GM06990 (cell line): ENCODE results near the gene MAP3K13.
A peak's percentile ranks its signal among the peaks of the same experiment; 100 is the strongest.

ENCODE experiments used
- DNase-seq: peaks from one replicate; pipeline ENCODE4 v3.0.0-alpha.2; 2011; ENCODE audit not compliant: insufficient read length; ENCODE audit errors: extremely low read depth
- H3K27me3 ChIP-seq: replicated peaks from 2 replicates; pipeline ENCODE4 v1.6.0; 2011; ENCODE audit warnings: low read length; ENCODE audit not compliant: control insufficient read depth, insufficient read depth
- H3K36me3 ChIP-seq: 2 replicates; pipeline ENCODE4 v1.5.1; 2011; ENCODE audit warnings: low read length; ENCODE audit not compliant: control insufficient read depth, insufficient read depth
- H3K4me3 ChIP-seq: replicated peaks from 2 replicates; pipeline ENCODE4 v1.5.1; 2011; ENCODE audit warnings: low read depth, mild to moderate bottlenecking, control low read depth, low read length
- CTCF ChIP-seq: IDR thresholded peaks from 2 replicates; pipeline ENCODE4 v1.5.1; 2011; ENCODE audit warnings: low read length, control low read depth, mild to moderate bottlenecking, inconsistent platforms; ENCODE audit not compliant: insufficient read depth, poor library complexity, severe bottlenecking

MAP3K13 gene

GRCh38 chr3:185362850-185363661 is at the start of gene MAP3K13:
MAP3K13 (plus strand) TSS chr3:185363136; CDS start chr3:185428582, 65,446 bp downstream.
- TF ChIP-seq CTCF: no peak
- DNase-seq: peak; percentile 52
- Histone ChIP-seq H3K27me3 (no peaks in the 10 kb centered on the region), H3K36me3 (no peaks in the 10 kb centered on the region), H3K4me3 (peak within 1 kb of the TSS; percentile 61)

GRCh38 chr3:185313693-185314246 is 49.2 kb upstream of the MAP3K13 start:
- H3K27me3 ChIP-seq: no peaks in the 10 kb centered on the region
- DNase-seq: no peak
- no peak for TF ChIP-seq CTCF
- H3K36me3 ChIP-seq: no peaks in the 10 kb centered on the region
- no peak overlapping the region for H3K4me3 ChIP-seq

- Histone ChIP-seq H3K36me3 (no peaks in the 10 kb centered on the region), H3K27me3 (no peaks in the 10 kb centered on the region), H3K4me3 (no peak overlapping the region)
- no peak for TF ChIP-seq CTCF
- no peak for DNase-seq
Observed at GRCh38 chr3:185316740-185317412, 46.1 kb upstream of the MAP3K13 start.

GRCh38 chr3:185317674-185318073 is 45.3 kb upstream of the MAP3K13 start:
- Histone ChIP-seq H3K27me3 (no peaks in the 10 kb centered on the region), H3K36me3 (no peaks in the 10 kb centered on the region), H3K4me3 (no peak overlapping the region)
- no peak for TF ChIP-seq CTCF
- no peak for DNase-seq

GRCh38 chr3:185318141-185318540 is 44.8 kb upstream of the MAP3K13 start:
- no peaks in the 10 kb centered on the region for H3K27me3 ChIP-seq
- H3K4me3 ChIP-seq: no peak overlapping the region
- no peaks in the 10 kb centered on the region for H3K36me3 ChIP-seq
- DNase-seq: no peak
- TF ChIP-seq CTCF: no peak
